ENCODE data around the gene SGO2. TPM values are rescaled to one million over a fixed set of nuclear protein-coding genes. Genes with fewer than 3 reads are reported as not detected.
"Not testable (repeated sequence)": the region's sequence is repeated elsewhere in the genome, so short reads cannot be mapped to it uniquely, and the experiment has no call there.

The SGO2 gene
- polyA plus RNA-seq, 5 donors = 8.6 to 34.8 (median 16.8) TPM

DNA sequence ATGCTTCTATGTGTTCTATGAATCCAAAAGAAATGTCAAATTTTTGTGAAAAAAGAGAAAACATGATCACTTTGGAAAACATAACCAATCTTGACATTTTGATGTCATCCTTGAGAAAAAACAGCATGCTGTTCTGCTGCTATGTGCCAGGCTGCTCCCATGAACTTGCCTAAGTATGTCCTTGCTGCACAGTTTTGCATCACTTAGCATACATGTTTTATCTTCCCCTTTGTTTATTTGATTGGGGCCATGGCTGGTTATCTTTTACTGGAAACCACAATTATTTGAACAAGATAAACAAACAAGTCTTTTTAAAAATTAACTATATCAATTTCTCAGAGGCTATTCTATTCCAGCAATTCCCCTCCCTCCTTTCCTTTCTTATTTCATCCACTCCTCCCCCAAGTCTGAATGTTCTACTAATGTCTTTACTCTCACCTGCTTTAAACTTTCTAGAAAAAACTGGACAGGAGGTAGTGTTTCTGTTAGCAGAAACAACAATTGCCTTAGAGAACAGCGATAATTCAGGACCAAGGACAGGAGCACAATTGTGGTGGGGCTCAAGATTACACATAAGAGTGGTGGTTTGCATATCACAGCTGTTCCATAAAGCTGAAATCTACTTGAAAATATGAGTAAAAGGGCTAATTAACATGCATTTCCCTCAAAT is 66.5 kb downstream of the SGO2 start:
- peak; percentile 53 to 63 for DNase-seq

- no peak for DNase-seq
Measured at GRCh38 chr2:200593905-200594304, 67.9 kb downstream of the SGO2 start.

GRCh38 chr2:200595913-200596312 is 69.9 kb downstream of the SGO2 start:
- DNase-seq = no peak

- DNase-seq = no peak
Measured at GRCh38 chr2:200596774-200597570, 71.0 kb downstream of the SGO2 start.

GRCh38 chr2:200599206-200599605 is 73.2 kb downstream of the SGO2 start:
- no peak for DNase-seq

GRCh38 chr2:200600549-200601225 is 74.7 kb downstream of the SGO2 start:
- no peak for DNase-seq

DNA sequence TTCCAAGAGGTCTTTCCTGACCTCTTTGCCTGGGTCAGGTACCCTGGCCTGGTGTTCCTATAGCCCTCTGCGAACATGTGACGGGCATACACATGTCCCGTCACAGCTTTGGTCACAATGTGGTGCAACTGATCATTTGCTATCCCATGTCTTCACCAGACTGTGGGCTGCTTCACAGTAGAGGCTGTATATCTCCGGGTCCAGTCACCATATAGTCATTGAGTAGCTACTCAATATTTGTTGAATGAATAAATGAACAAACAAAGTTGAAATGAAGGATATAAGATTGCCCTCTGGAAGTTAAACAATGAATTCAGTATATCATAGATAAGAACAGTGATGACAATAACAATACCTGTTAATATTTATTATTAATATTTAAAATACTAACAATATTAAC is 76.6 kb downstream of the SGO2 start:
- DNase-seq = no peak

GRCh38 chr2:200603972-200604371 is 78.0 kb downstream of the SGO2 start:
- DNase-seq = no peak

- DNase-seq = no peak
Measured at GRCh38 chr2:200604571-200605255, 78.7 kb downstream of the SGO2 start.

DNA sequence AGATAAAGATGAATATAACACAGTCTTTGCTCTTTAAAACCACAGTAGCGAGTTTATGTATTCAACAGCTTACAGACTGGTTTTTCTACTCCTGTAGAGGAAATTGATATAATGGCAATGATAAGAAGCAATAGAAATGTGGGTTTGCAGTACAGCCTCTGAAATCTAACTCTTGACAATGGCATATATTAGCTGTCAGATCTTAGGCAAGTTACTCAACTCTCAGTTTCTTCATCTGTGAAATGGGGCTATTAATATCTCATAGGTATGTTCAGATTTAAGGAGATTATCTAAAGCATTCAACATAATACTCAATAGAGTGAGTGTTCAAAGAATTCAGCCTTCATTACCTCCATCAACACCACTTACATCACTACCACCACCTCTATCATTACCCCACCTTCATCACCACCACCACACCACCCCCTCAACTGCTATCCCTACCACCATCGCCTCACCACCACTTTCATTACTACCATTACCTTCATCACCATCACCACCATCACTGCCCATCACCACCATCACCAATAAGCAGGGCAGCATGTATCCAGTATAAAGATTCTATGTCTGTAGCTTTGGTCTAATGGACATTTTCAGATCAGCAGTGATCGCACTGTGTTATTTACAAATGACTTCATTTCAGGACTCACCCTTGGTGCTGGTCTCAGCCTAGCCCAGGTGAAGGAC is 82.5 kb downstream of the SGO2 start:
- no peak for DNase-seq

- no peak for DNase-seq
Measured at GRCh38 chr2:200609028-200609614, 83.1 kb downstream of the SGO2 start.

DNA sequence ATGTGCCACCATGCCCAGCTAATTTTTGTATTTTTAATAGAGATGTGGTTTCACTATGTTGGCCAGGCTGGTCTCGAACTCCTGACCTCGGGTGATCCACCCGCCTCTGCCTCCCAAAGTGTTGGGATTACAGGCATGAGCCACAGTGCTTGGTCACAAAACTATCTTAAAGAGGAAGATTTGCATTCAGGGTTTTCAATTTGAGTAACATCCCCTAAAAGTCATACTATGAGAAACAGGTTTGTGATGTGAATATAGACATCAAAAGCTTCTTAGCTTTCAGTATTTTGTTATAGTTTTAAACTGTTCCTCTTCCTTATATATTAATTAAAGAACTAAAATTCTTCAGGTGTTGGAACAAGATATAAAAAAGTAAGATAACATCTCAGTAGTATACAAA is 84.2 kb downstream of the SGO2 start:
- not testable (repeated sequence) for DNase-seq

GRCh38 chr2:200613692-200614091 is 87.7 kb downstream of the SGO2 start:
- DNase-seq = no peak

GRCh38 chr2:200614249-200614648 is 88.2 kb downstream of the SGO2 start:
- DNase-seq = no peak

GRCh38 chr2:200615247-200615646 is 89.2 kb downstream of the SGO2 start:
- DNase-seq = no peak

GRCh38 chr2:200616193-200616592 is 90.2 kb downstream of the SGO2 start:
- DNase-seq = no peak

DNA sequence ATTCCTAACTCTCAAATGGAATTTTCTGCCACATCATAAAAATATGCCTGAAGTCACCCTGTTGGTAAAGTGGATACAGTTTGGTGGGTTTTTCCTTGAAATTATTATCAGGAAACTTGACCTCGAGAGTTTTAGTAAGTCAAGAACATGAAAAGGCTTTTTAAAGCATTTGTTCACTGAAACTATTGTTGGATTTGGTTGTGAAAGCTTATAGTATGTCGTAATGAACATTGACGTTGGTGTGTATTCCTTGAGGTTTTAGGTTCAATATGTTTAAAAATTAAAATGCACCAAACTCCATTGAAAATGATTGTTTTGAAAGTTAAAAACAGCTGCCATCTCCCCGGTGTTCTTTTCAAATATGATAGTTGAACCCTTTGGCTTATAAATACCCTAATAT is 90.6 kb downstream of the SGO2 start:
- DNase-seq = no peak

- DNase-seq = peak; percentile 68 to 79
Measured at GRCh38 chr2:200617156-200618053, 91.4 kb downstream of the SGO2 start.

DNA sequence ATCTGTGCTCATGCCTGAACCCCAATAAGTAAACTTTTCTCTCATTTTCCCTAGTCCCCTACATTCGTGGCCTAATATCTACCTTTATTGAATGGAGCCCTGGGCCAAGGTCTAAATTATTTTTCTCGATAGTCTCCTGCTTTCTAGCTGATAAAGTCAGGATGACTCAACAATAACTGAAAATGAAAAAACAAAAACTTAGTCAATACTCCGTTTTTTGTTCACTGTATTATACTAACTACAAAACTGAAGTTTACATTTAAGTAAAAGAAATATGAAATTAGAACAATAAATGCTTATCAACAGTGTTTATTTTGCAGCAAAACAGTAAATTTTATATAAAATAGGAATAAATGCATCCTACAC is 92.0 kb downstream of the SGO2 start:
- DNase-seq = no peak

- peak; percentile 62 to 65 for DNase-seq
Measured at GRCh38 chr2:200618590-200619021, 92.6 kb downstream of the SGO2 start.

Data from right lung (tissue), 5 donors.